HepG2 (cell line): ENCODE data around the gene SGSH. TPM values are rescaled to one million over a fixed set of nuclear protein-coding genes. Genes with fewer than 3 reads are reported as not detected.

Experiments used
- AKAP8 ChIP-seq: sonication (generic); formaldehyde crosslinking; IDR thresholded peaks from 2 replicates; pipeline ENCODE4 v1.5.1; 2020; ENCODE audit warnings: mild to moderate bottlenecking, missing genetic modification reagents
- DNMT1 ChIP-seq: sonication (generic); formaldehyde crosslinking; IDR thresholded peaks from 2 replicates; pipeline ENCODE4 v1.5.1; 2020; ENCODE audit warnings: mild to moderate bottlenecking, missing genetic modification reagents
- FOXA3 ChIP-seq: IDR thresholded peaks from 2 replicates; pipeline ENCODE4 v1.6.1; 2016; ENCODE audit warnings: missing genetic modification reagents, missing compliant biosample characterization
- GATAD2A ChIP-seq: IDR thresholded peaks from 2 replicates; pipeline ENCODE4 v1.6.1; 2016
- HMG20B ChIP-seq: conservative IDR thresholded peaks from 2 replicates; pipeline ENCODE4 v1.6.1; 2016; ENCODE audit warnings: missing genetic modification reagents, missing compliant biosample characterization
- HNRNPLL ChIP-seq: fragments of 200-400 bp; formaldehyde crosslinking; IDR thresholded peaks from 2 replicates; pipeline ENCODE4 v1.6.1; 2017; ENCODE audit warnings: mild to moderate bottlenecking, low read depth, low read length; ENCODE audit not compliant: poor library complexity, severe bottlenecking
- IRF9 ChIP-seq: sonication (generic); formaldehyde crosslinking; IDR thresholded peaks from 2 replicates; pipeline ENCODE4 v1.8.0; 2022; ENCODE audit warnings: missing genetic modification reagents, mild to moderate bottlenecking, borderline replicate concordance
- MEIS1 ChIP-seq: sonication (generic); formaldehyde crosslinking; IDR thresholded peaks from 2 replicates; pipeline ENCODE4 v1.9.0; 2021; ENCODE audit warnings: mild to moderate bottlenecking, missing genetic modification reagents, moderate library complexity, borderline replicate concordance
- NR1H2 ChIP-seq: sonication (generic); formaldehyde crosslinking; IDR thresholded peaks from 2 replicates; pipeline ENCODE4 v1.8.1; 2022; ENCODE audit warnings: low read depth, missing genetic modification reagents, borderline replicate concordance
- SAFB2 ChIP-seq: sonication (generic); formaldehyde crosslinking; IDR thresholded peaks from 2 replicates; pipeline ENCODE4 v1.5.1; 2020; ENCODE audit warnings: missing genetic modification reagents, low read depth, mild to moderate bottlenecking, borderline replicate concordance
- ZNF224 ChIP-seq: sonication (generic); formaldehyde crosslinking; IDR thresholded peaks from 2 replicates; pipeline ENCODE4 v1.5.0; 2020; ENCODE audit warnings: mild to moderate bottlenecking, missing genetic modification reagents
- ZNF562 ChIP-seq: sonication (generic); formaldehyde crosslinking; IDR thresholded peaks from 2 replicates; pipeline ENCODE4 v1.8.0; 2022; ENCODE audit warnings: missing genetic modification reagents, borderline replicate concordance
- polyA plus RNA-seq, 8 experiments: library from polyadenylated mRNA; depleted of rRNA in 3 of 8; stranded (reverse) in 7 of 8; unstranded in 1 of 8; fragments of >200 nt; fragmentation: Illumina TruSeq in 4 of 8; extraction: Trizol in 4 of 8; gene quantifications; 2 replicates each; pipeline versions ENCODE4 v1.2.1 to v1.2.3, GENCODE V29; 2011 to 2016; ENCODE audit warnings: low read depth in 4 of 8, missing spikeins in 1 of 8, mixed read lengths in 1 of 8; ENCODE audit not compliant: insufficient read depth in 1 of 8
- total RNA-seq, 5 experiments: library from RNA; depleted of rRNA; stranded (reverse); fragments of >200 nt; fragmentation: Illumina TruSeq; extraction: Trizol; gene quantifications; 2 replicates each; pipeline ENCODE4 v1.2.3, GENCODE V29; 2016; ENCODE audit warnings: low read depth in 1 of 5
- TF ChIP-seq, protein P1 (sequence below): sonication (generic); formaldehyde crosslinking; IDR thresholded peaks from 2 replicates; pipeline ENCODE4 v1.4.0; 2020; ENCODE audit warnings: mild to moderate bottlenecking, missing genetic modification reagents, borderline replicate concordance
- TF ChIP-seq, protein P2 (sequence below): fragments of 450-650 bp; IDR thresholded peaks from 2 replicates; pipeline ENCODE4 v1.6.1; 2016
- TF ChIP-seq, protein P3 (sequence below): sonication (generic); formaldehyde crosslinking; conservative IDR thresholded peaks from 2 replicates; pipeline ENCODE4 v1.8.1; 2023; ENCODE audit warnings: missing genetic modification reagents
- TF ChIP-seq, protein P4 (sequence below): sonication (generic); formaldehyde crosslinking; conservative IDR thresholded peaks from 2 replicates; pipeline ENCODE4 v1.4.0; 2020; ENCODE audit warnings: missing genetic modification reagents

SGSH gene
- total and polyA plus RNA-seq, 2 of the 13 experiments (the other 11 are each of a cell fraction or from before 2014, with no cell fraction given) = 12.2 to 17.6 TPM

DNA sequence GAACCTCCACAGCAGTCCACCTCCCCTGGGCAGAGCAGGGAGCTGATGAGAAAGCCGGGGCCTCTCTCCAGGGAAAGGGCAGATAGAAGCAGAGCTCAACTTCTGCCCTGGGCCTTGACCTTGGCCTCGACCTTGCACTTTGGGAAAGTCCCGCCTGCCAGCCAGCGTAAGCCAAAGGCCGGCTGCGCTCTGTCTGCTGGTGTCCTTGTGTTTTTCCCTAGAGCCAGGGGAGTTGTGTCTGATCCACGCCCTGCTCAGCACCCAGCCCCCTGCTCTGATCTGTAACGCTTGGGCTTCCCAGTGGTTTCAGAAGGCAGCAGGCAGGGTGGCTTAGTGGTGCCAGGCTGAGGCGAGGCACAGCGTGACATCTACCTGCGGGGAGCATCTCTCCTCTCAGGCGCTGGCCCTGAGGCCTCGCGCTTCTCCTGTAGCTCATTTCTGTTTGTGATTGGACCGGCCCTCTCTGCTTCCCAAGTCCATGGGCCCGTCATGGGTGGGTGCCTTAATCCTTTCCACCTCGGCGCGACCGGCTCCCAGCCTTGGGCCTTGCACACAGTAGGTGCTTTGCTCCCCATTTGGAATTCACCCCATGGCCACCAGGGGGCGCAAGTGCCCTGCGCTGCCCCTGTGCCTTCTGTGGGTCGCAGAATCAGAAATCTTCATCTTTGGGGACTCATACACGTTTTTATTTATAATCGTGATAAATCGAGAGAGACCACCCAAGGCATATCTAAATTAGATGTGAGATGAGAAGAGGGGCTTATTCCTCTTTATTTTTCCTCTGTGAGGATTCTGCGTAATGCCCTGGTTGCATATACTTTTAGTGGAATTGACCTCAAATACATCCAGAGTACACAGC, 24.2 kb downstream of the SGSH start (continued):
- no peak for TF ChIP-seq HMG20B (CRISPR knock-in tag)
- TF ChIP-seq, protein P1, sequence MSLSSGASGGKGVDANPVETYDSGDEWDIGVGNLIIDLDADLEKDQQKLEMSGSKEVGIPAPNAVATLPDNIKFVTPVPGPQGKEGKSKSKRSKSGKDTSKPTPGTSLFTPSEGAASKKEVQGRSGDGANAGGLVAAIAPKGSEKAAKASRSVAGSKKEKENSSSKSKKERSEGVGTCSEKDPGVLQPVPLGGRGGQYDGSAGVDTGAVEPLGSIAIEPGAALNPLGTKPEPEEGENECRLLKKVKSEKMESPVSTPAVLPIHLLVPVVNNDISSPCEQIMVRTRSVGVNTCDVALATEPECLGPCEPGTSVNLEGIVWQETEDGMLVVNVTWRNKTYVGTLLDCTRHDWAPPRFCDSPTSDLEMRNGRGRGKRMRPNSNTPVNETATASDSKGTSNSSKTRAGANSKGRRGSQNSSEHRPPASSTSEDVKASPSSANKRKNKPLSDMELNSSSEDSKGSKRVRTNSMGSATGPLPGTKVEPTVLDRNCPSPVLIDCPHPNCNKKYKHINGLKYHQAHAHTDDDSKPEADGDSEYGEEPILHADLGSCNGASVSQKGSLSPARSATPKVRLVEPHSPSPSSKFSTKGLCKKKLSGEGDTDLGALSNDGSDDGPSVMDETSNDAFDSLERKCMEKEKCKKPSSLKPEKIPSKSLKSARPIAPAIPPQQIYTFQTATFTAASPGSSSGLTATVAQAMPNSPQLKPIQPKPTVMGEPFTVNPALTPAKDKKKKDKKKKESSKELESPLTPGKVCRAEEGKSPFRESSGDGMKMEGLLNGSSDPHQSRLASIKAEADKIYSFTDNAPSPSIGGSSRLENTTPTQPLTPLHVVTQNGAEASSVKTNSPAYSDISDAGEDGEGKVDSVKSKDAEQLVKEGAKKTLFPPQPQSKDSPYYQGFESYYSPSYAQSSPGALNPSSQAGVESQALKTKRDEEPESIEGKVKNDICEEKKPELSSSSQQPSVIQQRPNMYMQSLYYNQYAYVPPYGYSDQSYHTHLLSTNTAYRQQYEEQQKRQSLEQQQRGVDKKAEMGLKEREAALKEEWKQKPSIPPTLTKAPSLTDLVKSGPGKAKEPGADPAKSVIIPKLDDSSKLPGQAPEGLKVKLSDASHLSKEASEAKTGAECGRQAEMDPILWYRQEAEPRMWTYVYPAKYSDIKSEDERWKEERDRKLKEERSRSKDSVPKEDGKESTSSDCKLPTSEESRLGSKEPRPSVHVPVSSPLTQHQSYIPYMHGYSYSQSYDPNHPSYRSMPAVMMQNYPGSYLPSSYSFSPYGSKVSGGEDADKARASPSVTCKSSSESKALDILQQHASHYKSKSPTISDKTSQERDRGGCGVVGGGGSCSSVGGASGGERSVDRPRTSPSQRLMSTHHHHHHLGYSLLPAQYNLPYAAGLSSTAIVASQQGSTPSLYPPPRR (CRISPR knock-in tag) = peak; percentile 79; the same call in 1 of the 2 replicates
- peak; percentile 36; the same call in 1 of the 2 replicates for TF ChIP-seq GATAD2A (CRISPR knock-in tag)
- no peak for TF ChIP-seq DNMT1 (CRISPR knock-in tag)
- TF ChIP-seq, protein P2, sequence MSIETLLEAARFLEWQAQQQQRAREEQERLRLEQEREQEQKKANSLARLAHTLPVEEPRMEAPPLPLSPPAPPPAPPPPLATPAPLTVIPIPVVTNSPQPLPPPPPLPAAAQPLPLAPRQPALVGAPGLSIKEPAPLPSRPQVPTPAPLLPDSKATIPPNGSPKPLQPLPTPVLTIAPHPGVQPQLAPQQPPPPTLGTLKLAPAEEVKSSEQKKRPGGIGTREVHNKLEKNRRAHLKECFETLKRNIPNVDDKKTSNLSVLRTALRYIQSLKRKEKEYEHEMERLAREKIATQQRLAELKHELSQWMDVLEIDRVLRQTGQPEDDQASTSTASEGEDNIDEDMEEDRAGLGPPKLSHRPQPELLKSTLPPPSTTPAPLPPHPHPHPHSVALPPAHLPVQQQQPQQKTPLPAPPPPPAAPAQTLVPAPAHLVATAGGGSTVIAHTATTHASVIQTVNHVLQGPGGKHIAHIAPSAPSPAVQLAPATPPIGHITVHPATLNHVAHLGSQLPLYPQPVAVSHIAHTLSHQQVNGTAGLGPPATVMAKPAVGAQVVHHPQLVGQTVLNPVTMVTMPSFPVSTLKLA = no peak
- TF ChIP-seq HNRNPLL = peak; percentile 40
- no peak for TF ChIP-seq ZNF224 (CRISPR knock-in tag)
- TF ChIP-seq NR1H2 (CRISPR knock-in tag) = 0 out of 2 replicates have a peak, but pooled peaks have one; percentile 33
- TF ChIP-seq IRF9 (CRISPR knock-in tag) = peak; percentile 65; the same call in 1 of the 2 replicates
- 0 out of 2 replicates have a peak, but pooled peaks have one; percentile 28 for TF ChIP-seq FOXA3 (CRISPR knock-in tag)
- TF ChIP-seq ZNF562 = no peak
- TF ChIP-seq, protein P3, sequence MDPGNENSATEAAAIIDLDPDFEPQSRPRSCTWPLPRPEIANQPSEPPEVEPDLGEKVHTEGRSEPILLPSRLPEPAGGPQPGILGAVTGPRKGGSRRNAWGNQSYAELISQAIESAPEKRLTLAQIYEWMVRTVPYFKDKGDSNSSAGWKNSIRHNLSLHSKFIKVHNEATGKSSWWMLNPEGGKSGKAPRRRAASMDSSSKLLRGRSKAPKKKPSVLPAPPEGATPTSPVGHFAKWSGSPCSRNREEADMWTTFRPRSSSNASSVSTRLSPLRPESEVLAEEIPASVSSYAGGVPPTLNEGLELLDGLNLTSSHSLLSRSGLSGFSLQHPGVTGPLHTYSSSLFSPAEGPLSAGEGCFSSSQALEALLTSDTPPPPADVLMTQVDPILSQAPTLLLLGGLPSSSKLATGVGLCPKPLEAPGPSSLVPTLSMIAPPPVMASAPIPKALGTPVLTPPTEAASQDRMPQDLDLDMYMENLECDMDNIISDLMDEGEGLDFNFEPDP (CRISPR knock-in tag) = no peak
- no peak for TF ChIP-seq SAFB2 (CRISPR knock-in tag)
- 0 out of 2 replicates have a peak, but pooled peaks have one; percentile 48 for TF ChIP-seq MEIS1 (CRISPR knock-in tag)
- TF ChIP-seq, protein P4, sequence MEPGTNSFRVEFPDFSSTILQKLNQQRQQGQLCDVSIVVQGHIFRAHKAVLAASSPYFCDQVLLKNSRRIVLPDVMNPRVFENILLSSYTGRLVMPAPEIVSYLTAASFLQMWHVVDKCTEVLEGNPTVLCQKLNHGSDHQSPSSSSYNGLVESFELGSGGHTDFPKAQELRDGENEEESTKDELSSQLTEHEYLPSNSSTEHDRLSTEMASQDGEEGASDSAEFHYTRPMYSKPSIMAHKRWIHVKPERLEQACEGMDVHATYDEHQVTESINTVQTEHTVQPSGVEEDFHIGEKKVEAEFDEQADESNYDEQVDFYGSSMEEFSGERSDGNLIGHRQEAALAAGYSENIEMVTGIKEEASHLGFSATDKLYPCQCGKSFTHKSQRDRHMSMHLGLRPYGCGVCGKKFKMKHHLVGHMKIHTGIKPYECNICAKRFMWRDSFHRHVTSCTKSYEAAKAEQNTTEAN = 0 out of 2 replicates have a peak, but pooled peaks have one; percentile 13
- TF ChIP-seq AKAP8 = peak; percentile 57; the same call in 1 of the 2 replicates
